HEK293 (cell line): ENCODE measurements around the gene PIGQ.

Experiments
- EGR2 ChIP-seq: fragments of 450-650 bp; formaldehyde crosslinking; IDR thresholded peaks from 2 replicates; pipeline ENCODE4 v1.5.1; 2016; ENCODE audit warnings: low read depth, missing biosample characterization, missing genetic modification characterization
- KLF10 ChIP-seq: fragments of 450-650 bp; IDR thresholded peaks from 2 replicates; pipeline ENCODE4 v1.5.1; 2018; ENCODE audit warnings: missing biosample characterization, mild to moderate bottlenecking, missing genetic modification characterization
- KLF8 ChIP-seq: fragments of 450-650 bp; formaldehyde crosslinking; IDR thresholded peaks from 2 replicates; pipeline ENCODE4 v1.5.1; 2016; ENCODE audit warnings: missing biosample characterization, missing genetic modification characterization
- RBAK ChIP-seq: fragments of 450-650 bp; formaldehyde crosslinking; IDR thresholded peaks from 2 replicates; pipeline ENCODE4 v1.5.1; 2016; ENCODE audit warnings: missing biosample characterization, missing genetic modification characterization
- SP7 ChIP-seq: fragments of 450-650 bp; formaldehyde crosslinking; IDR thresholded peaks from 2 replicates; pipeline ENCODE4 v1.5.1; 2016; ENCODE audit warnings: missing biosample characterization, missing genetic modification characterization
- YY2 ChIP-seq: fragments of 450-650 bp; formaldehyde crosslinking; IDR thresholded peaks from 2 replicates; pipeline ENCODE4 v1.5.1; 2016; ENCODE audit warnings: missing biosample characterization, missing genetic modification characterization
- ZBTB1 ChIP-seq: fragments of 450-650 bp; formaldehyde crosslinking; IDR thresholded peaks from 2 replicates; pipeline ENCODE4 v1.5.1; 2016; ENCODE audit warnings: missing biosample characterization, missing genetic modification characterization
- ZBTB48 ChIP-seq: fragments of 450-650 bp; formaldehyde crosslinking; IDR thresholded peaks from 2 replicates; pipeline ENCODE4 v1.5.1; 2016; ENCODE audit warnings: missing biosample characterization, missing genetic modification characterization
- ZFP37 ChIP-seq: fragments of 450-650 bp; formaldehyde crosslinking; IDR thresholded peaks from 2 replicates; pipeline ENCODE4 v1.5.1; 2016; ENCODE audit warnings: missing biosample characterization, missing genetic modification characterization
- ZFP41 ChIP-seq: fragments of 450-650 bp; formaldehyde crosslinking; IDR thresholded peaks from 2 replicates; pipeline ENCODE4 v1.5.1; 2016; ENCODE audit warnings: missing biosample characterization, missing genetic modification characterization, borderline replicate concordance
- ZNF132 ChIP-seq: fragments of 450-650 bp; formaldehyde crosslinking; IDR thresholded peaks from 2 replicates; pipeline ENCODE4 v1.5.1; 2017; ENCODE audit warnings: missing biosample characterization, missing genetic modification characterization, borderline replicate concordance
- ZNF169 ChIP-seq: fragments of 450-650 bp; formaldehyde crosslinking; IDR thresholded peaks from 2 replicates; pipeline ENCODE4 v1.5.1; 2016; ENCODE audit warnings: missing biosample characterization, missing genetic modification characterization
- ZNF184 ChIP-seq: fragments of 450-650 bp; IDR thresholded peaks from 2 replicates; pipeline ENCODE4 v1.5.1; 2018; ENCODE audit warnings: missing biosample characterization, mild to moderate bottlenecking, missing genetic modification characterization
- ZNF221 ChIP-seq: fragments of 450-650 bp; formaldehyde crosslinking; IDR thresholded peaks from 2 replicates; pipeline ENCODE4 v1.5.1; 2017; ENCODE audit warnings: missing biosample characterization, missing genetic modification characterization, borderline replicate concordance
- ZNF223 ChIP-seq: fragments of 450-650 bp; formaldehyde crosslinking; IDR thresholded peaks from 2 replicates; pipeline ENCODE4 v1.5.1; 2016; ENCODE audit warnings: missing biosample characterization, missing genetic modification characterization
- ZNF391 ChIP-seq: fragments of 450-650 bp; formaldehyde crosslinking; IDR thresholded peaks from 2 replicates; pipeline ENCODE4 v1.5.1; 2016; ENCODE audit warnings: low read depth, missing biosample characterization, missing genetic modification characterization, borderline replicate concordance
- ZNF404 ChIP-seq: fragments of 450-650 bp; formaldehyde crosslinking; IDR thresholded peaks from 2 replicates; pipeline ENCODE4 v1.5.1; 2017; ENCODE audit warnings: missing biosample characterization, missing genetic modification characterization
- ZNF473 ChIP-seq: fragments of 450-650 bp; formaldehyde crosslinking; IDR thresholded peaks from 2 replicates; pipeline ENCODE4 v1.5.1; 2017; ENCODE audit warnings: missing biosample characterization, missing genetic modification characterization
- ZNF521 ChIP-seq: fragments of 450-650 bp; formaldehyde crosslinking; IDR thresholded peaks from 2 replicates; pipeline ENCODE4 v1.5.1; 2017; ENCODE audit warnings: missing biosample characterization, mild to moderate bottlenecking, missing genetic modification characterization
- ZNF549 ChIP-seq: fragments of 450-650 bp; IDR thresholded peaks from 2 replicates; pipeline ENCODE4 v1.5.1; 2018; ENCODE audit warnings: missing biosample characterization, missing genetic modification characterization, mild to moderate bottlenecking, inconsistent platforms, moderate library complexity
- ZNF555 ChIP-seq: fragments of 450-650 bp; formaldehyde crosslinking; conservative IDR thresholded peaks from 2 replicates; pipeline ENCODE4 v1.5.1; 2017; ENCODE audit warnings: missing biosample characterization, mild to moderate bottlenecking, missing genetic modification characterization, inconsistent platforms
- ZNF664 ChIP-seq: fragments of 450-650 bp; formaldehyde crosslinking; IDR thresholded peaks from 2 replicates; pipeline ENCODE4 v1.5.1; 2016; ENCODE audit warnings: missing biosample characterization, missing genetic modification characterization
- ZNF776 ChIP-seq: fragments of 450-650 bp; formaldehyde crosslinking; IDR thresholded peaks from 2 replicates; pipeline ENCODE4 v1.5.0; 2017; ENCODE audit warnings: missing biosample characterization, missing genetic modification characterization, borderline replicate concordance
- ZNF843 ChIP-seq: fragments of 450-650 bp; formaldehyde crosslinking; IDR thresholded peaks from 2 replicates; pipeline ENCODE4 v1.5.1; 2016; ENCODE audit warnings: missing biosample characterization, missing genetic modification characterization
- ZSCAN16 ChIP-seq: fragments of 450-650 bp; formaldehyde crosslinking; IDR thresholded peaks from 2 replicates; pipeline ENCODE4 v1.5.1; 2016; ENCODE audit warnings: missing biosample characterization, missing genetic modification characterization
- TF ChIP-seq, protein P1 (sequence below): fragments of 450-650 bp; formaldehyde crosslinking; IDR thresholded peaks from 2 replicates; pipeline ENCODE4 v1.5.1; 2017; ENCODE audit warnings: missing biosample characterization, mild to moderate bottlenecking, missing genetic modification characterization, moderate library complexity
- TF ChIP-seq, protein P2 (sequence below): fragments of 450-650 bp; formaldehyde crosslinking; IDR thresholded peaks from 2 replicates; pipeline ENCODE4 v1.5.1; 2016; ENCODE audit warnings: missing biosample characterization, missing genetic modification characterization
- TF ChIP-seq, protein P3 (sequence below): fragments of 450-650 bp; IDR thresholded peaks from 2 replicates; pipeline ENCODE4 v1.5.1; 2018; ENCODE audit warnings: missing biosample characterization, missing genetic modification characterization
- TF ChIP-seq, protein P4 (sequence below): fragments of 450-650 bp; formaldehyde crosslinking; conservative IDR thresholded peaks from 2 replicates; pipeline ENCODE4 v1.5.1; 2016; ENCODE audit warnings: low read depth, missing biosample characterization, missing genetic modification characterization

Gene PIGQ

DNA sequence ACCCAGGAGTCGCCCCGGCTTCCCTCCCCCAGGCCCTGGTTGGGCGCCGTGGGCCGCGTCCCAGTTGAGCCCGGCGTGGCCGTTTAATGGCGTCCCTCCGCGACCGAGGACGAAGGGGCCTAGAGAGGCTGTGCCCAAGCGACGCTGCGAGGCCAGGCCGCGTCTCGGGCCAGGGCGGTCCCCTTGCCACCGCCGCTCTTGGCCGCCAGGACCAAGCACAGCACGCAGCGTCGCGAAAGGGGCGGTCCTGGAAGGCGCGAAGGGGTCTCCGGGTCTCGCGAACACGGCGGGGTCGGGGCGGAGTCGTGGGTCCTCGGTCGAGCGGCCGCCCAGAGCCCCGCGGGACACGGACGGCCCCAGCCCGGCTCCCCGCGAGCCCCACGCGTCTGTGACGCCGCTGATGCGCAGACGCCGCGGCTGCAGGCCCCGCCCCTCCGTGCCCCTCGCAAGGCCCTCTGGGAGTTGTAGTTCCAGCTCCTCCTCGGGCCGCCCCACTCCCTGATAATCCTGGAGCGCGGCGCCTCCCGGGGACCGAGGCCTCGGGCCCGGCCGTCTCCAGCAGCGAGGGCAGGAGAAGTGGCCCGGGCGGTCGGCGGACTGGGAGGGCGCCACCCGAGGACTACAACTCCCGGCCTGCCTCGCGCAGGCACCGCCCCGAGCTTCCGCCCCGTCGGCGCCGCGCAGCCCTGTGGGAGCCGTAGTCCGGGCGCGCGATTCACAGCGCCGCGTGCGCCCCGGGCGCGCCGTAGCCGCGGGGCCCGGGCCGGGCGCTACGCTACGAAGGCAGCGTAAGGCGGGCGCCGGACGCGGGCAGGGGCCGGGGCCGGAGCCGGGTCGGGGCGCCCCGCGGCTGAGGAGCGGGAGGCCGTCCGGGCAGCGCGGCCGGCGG lies 42.5 kb upstream of the PIGQ start, which contains the start of gene CAPN15 (continued):
- no peak for TF ChIP-seq ZFP41 (tag by site-specific recombination)
- TF ChIP-seq, protein P1, sequence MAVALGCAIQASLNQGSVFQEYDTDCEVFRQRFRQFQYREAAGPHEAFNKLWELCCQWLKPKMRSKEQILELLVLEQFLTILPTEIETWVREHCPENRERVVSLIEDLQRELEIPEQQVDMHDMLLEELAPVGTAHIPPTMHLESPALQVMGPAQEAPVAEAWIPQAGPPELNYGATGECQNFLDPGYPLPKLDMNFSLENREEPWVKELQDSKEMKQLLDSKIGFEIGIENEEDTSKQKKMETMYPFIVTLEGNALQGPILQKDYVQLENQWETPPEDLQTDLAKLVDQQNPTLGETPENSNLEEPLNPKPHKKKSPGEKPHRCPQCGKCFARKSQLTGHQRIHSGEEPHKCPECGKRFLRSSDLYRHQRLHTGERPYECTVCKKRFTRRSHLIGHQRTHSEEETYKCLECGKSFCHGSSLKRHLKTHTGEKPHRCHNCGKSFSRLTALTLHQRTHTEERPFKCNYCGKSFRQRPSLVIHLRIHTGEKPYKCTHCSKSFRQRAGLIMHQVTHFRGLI (tag by site-specific recombination) = peak; percentile 91
- TF ChIP-seq RBAK (tag by site-specific recombination) = no peak
- no peak for TF ChIP-seq ZNF843 (tag by site-specific recombination)
- 0 out of 2 replicates have a peak, but pooled peaks have one; percentile 34 for TF ChIP-seq ZNF169
- TF ChIP-seq ZNF223 (tag by site-specific recombination) = no peak
- peak; percentile 53; the same call in 1 of the 2 replicates for TF ChIP-seq YY2 (tag by site-specific recombination)
- TF ChIP-seq ZNF221 (tag by site-specific recombination) = no peak
- TF ChIP-seq KLF8 (tag by site-specific recombination) = peak; percentile 96
- TF ChIP-seq ZNF555 = no peak
- no peak for TF ChIP-seq ZNF776
- no peak for TF ChIP-seq ZNF404 (tag by site-specific recombination)
- TF ChIP-seq ZSCAN16 (tag by site-specific recombination) = no peak
- peak; percentile 38; the same call in 1 of the 2 replicates for TF ChIP-seq SP7
- no peak for TF ChIP-seq ZNF521 (tag by site-specific recombination)
- TF ChIP-seq EGR2 = no peak
- TF ChIP-seq, protein P2, sequence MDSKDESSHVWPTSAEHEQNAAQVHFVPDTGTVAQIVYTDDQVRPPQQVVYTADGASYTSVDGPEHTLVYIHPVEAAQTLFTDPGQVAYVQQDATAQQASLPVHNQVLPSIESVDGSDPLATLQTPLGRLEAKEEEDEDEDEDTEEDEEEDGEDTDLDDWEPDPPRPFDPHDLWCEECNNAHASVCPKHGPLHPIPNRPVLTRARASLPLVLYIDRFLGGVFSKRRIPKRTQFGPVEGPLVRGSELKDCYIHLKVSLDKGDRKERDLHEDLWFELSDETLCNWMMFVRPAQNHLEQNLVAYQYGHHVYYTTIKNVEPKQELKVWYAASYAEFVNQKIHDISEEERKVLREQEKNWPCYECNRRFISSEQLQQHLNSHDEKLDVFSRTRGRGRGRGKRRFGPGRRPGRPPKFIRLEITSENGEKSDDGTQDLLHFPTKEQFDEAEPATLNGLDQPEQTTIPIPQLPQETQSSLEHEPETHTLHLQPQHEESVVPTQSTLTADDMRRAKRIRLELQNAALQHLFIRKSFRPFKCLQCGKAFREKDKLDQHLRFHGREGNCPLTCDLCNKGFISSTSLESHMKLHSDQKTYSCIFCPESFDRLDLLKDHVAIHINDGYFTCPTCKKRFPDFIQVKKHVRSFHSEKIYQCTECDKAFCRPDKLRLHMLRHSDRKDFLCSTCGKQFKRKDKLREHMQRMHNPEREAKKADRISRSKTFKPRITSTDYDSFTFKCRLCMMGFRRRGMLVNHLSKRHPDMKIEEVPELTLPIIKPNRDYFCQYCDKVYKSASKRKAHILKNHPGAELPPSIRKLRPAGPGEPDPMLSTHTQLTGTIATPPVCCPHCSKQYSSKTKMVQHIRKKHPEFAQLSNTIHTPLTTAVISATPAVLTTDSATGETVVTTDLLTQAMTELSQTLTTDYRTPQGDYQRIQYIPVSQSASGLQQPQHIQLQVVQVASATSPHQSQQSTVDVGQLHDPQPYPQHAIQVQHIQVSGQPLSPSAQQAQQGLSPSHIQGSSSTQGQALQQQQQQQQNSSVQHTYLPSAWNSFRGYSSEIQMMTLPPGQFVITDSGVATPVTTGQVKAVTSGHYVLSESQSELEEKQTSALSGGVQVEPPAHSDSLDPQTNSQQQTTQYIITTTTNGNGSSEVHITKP = peak; percentile 74
- no peak for TF ChIP-seq ZBTB1
- no peak for TF ChIP-seq ZNF473
- no peak for TF ChIP-seq ZNF132 (tag by site-specific recombination)
- TF ChIP-seq ZNF391 (tag by site-specific recombination) = no peak
- TF ChIP-seq, protein P3, sequence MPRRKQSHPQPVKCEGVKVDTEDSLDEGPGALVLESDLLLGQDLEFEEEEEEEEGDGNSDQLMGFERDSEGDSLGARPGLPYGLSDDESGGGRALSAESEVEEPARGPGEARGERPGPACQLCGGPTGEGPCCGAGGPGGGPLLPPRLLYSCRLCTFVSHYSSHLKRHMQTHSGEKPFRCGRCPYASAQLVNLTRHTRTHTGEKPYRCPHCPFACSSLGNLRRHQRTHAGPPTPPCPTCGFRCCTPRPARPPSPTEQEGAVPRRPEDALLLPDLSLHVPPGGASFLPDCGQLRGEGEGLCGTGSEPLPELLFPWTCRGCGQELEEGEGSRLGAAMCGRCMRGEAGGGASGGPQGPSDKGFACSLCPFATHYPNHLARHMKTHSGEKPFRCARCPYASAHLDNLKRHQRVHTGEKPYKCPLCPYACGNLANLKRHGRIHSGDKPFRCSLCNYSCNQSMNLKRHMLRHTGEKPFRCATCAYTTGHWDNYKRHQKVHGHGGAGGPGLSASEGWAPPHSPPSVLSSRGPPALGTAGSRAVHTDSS (tag by site-specific recombination) = no peak
- TF ChIP-seq ZFP37 = peak; percentile 48
- no peak for TF ChIP-seq ZNF549 (tag by site-specific recombination)
- no peak for TF ChIP-seq ZNF664 (tag by site-specific recombination)
- no peak; the same call in 1 of the 2 replicates for TF ChIP-seq ZBTB48 (tag by site-specific recombination)
- TF ChIP-seq KLF10 = peak; percentile 64
- TF ChIP-seq ZNF184 (tag by site-specific recombination) = no peak; the same call in 1 of the 2 replicates
- TF ChIP-seq, protein P4, sequence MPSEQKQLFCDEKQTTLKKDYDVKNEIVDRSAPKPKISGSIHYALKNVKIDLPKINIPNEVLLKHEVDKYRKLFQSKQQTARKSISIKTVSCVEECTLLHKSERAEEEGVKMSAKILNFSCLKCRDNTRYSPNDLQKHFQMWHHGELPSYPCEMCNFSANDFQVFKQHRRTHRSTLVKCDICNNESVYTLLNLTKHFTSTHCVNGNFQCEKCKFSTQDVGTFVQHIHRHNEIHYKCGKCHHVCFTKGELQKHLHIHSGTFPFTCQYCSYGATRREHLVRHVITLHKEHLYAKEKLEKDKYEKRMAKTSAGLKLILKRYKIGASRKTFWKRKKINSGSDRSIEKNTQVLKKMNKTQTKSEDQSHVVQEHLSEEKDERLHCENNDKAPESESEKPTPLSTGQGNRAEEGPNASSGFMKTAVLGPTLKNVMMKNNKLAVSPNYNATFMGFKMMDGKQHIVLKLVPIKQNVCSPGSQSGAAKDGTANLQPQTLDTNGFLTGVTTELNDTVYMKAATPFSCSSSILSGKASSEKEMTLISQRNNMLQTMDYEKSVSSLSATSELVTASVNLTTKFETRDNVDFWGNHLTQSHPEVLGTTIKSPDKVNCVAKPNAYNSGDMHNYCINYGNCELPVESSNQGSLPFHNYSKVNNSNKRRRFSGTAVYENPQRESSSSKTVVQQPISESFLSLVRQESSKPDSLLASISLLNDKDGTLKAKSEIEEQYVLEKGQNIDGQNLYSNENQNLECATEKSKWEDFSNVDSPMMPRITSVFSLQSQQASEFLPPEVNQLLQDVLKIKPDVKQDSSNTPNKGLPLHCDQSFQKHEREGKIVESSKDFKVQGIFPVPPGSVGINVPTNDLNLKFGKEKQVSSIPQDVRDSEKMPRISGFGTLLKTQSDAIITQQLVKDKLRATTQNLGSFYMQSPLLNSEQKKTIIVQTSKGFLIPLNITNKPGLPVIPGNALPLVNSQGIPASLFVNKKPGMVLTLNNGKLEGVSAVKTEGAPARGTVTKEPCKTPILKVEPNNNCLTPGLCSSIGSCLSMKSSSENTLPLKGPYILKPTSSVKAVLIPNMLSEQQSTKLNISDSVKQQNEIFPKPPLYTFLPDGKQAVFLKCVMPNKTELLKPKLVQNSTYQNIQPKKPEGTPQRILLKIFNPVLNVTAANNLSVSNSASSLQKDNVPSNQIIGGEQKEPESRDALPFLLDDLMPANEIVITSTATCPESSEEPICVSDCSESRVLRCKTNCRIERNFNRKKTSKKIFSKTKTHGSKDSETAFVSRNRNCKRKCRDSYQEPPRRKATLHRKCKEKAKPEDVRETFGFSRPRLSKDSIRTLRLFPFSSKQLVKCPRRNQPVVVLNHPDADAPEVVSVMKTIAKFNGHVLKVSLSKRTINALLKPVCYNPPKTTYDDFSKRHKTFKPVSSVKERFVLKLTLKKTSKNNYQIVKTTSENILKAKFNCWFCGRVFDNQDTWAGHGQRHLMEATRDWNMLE (tag by site-specific recombination) = no peak
